ENCODE results near the gene WWOX.
"Not testable (repeated sequence)": the region's sequence is repeated elsewhere in the genome, so short reads cannot be mapped to it uniquely, and the experiment has no call there.

Gene WWOX

DNA sequence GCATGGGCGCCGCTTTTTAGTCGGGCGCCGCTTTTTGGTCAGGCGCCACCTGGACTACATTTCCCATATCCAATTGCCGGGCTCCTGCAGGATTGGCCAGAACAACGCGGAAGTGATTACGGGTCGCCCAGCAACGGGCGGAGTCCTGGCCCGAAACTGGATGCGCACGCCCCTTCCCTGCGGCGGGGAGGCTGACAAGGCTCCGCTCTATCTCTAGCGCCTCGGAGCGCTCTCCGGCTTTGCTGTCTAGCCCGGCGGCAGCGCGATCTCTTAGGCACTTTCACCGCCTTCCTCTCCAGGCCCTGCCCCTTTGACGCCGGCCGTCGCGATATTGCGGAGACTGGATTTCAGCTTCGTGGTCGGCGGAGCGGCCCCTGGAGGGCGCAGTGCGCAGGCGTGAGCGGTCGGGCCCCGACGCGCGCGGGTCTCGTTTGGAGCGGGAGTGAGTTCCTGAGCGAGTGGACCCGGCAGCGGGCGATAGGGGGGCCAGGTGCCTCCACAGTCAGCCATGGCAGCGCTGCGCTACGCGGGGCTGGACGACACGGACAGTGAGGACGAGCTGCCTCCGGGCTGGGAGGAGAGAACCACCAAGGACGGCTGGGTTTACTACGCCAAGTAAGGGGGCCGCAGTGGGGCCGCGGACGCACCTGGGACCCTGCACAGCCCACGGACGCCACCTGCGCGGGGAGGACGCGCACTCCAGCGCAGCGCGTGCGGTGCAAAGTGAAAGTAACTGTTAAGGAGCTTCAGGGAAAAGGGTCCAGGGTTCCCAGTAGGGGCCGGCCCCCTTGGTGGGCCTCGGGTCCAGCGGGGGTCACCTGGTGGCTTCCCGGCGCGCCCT, at the start of gene WWOX:
WWOX (plus strand) TSS at position 384 of the 841 bp plus-strand sequence.
- Histone ChIP-seq H3K4me3 (peak within 1 kb of the TSS; percentile 89), H3K27ac (peak within 1 kb of the TSS; percentile 86 to 93)
- peak; percentile 98 for DNase-seq (ENCODE audit: low spot score)
- TF ChIP-seq, protein P1, sequence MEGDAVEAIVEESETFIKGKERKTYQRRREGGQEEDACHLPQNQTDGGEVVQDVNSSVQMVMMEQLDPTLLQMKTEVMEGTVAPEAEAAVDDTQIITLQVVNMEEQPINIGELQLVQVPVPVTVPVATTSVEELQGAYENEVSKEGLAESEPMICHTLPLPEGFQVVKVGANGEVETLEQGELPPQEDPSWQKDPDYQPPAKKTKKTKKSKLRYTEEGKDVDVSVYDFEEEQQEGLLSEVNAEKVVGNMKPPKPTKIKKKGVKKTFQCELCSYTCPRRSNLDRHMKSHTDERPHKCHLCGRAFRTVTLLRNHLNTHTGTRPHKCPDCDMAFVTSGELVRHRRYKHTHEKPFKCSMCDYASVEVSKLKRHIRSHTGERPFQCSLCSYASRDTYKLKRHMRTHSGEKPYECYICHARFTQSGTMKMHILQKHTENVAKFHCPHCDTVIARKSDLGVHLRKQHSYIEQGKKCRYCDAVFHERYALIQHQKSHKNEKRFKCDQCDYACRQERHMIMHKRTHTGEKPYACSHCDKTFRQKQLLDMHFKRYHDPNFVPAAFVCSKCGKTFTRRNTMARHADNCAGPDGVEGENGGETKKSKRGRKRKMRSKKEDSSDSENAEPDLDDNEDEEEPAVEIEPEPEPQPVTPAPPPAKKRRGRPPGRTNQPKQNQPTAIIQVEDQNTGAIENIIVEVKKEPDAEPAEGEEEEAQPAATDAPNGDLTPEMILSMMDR (IDR thresholded peaks at IDR 0.05), result peak; percentile 88

DNA sequence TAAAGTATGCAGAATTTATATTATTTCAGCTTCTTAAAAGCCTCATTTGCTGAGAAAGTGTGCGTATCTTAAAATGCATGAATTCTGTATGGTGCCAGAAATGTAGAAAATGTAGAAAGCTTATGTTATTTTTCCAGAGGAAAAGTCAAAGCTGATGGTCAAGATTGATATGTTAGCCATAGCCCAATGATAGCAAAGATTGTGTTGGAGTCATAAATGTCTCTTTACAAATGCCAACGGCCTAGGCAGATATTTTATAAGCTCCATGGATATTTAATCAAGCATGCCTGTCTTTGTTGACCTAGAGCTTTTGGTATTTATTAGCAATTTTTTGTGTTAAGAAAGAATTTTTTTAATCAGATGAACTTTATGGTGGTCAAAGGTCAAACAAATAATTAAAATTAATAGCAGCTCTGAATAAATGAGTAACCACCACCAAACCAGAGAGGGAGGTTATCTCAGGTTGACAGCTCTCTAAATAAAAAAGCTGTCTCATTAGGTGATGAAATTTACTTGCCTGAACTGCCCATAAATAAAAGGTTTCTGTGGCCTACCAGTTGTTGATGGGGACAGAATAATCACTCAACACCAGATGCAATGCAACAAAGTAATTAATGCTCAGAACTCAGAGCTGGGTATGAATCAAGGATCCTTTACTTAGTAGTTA, 48.6 kb upstream of the WWOX start:
- Histone ChIP-seq H3K4me3 (no peak overlapping the region), H3K27ac (no peak overlapping the region)
- DNase-seq (ENCODE audit: low spot score), result no peak
- TF ChIP-seq, protein P1 (IDR thresholded peaks at IDR 0.05), result no peak

DNA sequence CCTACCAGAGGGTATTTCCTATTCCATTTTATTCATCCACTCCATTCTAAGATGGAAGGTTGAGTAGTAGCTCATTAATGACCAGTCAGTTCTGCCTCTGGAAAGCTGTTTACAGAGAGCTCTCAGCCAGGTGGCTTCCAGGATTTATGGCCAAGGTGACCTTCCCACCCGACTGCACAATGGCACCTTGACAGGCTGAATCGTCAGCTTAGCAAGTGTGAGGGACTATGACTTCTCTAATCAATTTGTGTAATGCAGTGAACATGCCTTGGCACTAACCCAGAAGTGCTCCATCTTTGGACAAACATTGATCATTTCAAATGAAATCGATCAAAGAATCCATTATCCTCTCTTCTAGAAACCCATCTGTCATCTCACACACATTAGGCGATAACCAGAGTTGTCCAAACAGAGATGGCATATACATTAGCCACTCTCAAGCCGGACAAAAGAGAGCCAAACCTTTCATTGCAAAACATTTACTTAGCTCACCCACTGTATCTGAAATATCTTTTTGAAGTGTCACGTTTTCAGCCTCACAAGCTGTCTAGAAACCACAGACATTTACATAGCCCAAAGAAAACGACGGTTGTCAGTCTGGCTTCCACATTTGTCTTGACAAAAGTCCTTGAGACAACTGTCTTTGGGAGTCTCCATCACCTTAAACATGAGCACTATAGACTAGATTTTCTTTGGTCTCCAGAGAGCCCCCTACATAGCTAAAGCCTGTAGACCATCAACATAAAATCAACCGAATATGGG, 41.5 kb upstream of the WWOX start:
- H3K27ac ChIP-seq, result no peak overlapping the region
- no peak overlapping the region for H3K4me3 ChIP-seq
- TF ChIP-seq, protein P1 (IDR thresholded peaks at IDR 0.05), result no peak
- DNase-seq (ENCODE audit: low spot score), result no peak

DNA sequence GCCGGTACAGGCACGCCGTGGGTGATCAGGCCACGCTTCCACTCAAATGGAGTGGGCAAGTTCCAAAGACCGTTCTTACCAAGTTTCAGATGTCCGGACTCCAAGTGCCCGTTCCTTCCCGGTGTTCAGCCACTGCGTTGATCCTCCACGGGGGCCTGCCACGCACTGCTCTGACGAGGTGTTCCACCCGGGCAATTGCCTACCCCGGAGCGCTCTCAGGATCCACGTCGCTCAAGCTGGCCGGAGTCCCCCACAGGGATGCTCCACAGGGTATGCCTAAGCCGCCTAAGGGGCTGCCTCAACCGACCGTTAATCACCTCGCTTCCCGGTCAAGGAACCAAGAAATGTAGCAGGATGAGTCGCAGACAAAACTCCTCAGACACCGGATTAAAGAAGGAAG, 39.6 kb upstream of the WWOX start:
- DNase-seq (ENCODE audit: low spot score); H3K4me3 ChIP-seq; H3K27ac ChIP-seq: not testable (repeated sequence)

DNA sequence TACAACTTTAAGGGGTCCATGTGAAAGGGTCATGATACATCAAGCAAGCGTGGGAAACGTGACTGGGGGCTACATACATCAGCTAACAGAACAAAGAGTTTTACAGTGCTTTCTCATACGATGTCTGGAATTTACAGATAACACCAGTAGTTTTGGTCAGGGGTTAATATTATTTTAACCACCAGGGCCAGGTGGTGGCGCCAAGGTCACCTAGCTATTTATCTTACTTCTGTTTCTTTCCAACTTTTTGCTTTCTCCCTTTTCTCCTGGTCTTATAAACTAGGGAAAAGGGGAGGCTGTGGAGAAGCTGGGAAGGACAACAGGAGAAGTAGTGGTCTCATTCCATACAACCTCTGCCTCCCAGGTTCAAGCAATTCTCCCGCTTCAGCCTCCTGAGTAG, 39.2 kb upstream of the WWOX start:
- H3K27ac ChIP-seq, result peak overlapping the region in 1 of 2 donors; percentile 44
- TF ChIP-seq, protein P1 (IDR thresholded peaks at IDR 0.05), result no peak
- no peak overlapping the region for H3K4me3 ChIP-seq
- DNase-seq (ENCODE audit: low spot score), result no peak

DNA sequence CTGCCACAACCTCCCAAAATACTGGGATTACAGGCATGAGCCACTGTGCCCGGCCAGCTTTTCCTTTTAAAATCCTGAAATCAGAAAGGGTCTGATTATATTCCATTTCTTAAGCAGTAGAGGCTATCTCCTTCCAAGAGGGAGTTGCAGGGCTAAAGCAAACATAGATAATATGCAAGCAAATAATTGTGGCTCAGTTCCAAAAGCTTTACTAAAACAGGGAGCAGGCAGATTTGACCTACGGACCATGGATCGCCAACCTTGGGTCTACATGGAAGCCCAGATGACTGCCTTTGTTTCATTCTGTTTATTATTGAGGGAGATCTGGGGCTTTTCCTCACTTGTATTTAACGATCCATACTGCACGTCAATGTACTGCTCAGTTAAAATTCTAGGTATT, 38.6 kb upstream of the WWOX start:
- Histone ChIP-seq H3K4me3 (no peak overlapping the region), H3K27ac (peak overlapping the region in 1 of 2 donors; percentile 44)
- TF ChIP-seq, protein P1 (IDR thresholded peaks at IDR 0.05), result no peak
- no peak for DNase-seq (ENCODE audit: low spot score)

DNA sequence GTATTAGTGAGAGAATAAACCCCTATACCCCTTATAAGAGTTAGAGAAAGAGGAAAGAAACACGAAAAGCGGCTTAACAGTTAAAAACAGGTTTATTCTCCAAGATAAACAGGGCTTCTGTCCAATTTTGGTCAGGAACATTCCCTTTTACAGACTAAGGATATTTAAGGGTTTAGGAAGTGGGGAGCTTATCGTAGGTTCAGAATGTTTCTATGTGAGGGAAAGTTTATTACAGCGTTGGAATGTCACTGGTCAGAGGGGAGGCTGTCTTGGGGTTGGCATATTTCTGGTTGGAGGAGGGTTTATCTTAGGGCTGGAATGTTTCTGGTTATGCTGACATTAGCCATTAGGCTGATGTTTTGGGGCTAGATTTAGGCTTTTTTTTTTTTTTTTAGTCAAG, 34.1 kb upstream of the WWOX start:
- no peak for DNase-seq (ENCODE audit: low spot score)
- TF ChIP-seq, protein P1 (IDR thresholded peaks at IDR 0.05), result no peak
- H3K27ac ChIP-seq, result peak overlapping the region in 1 of 2 donors; percentile 83
- H3K4me3 ChIP-seq, result no peak overlapping the region

All from coronary artery (tissue), 2 donors.